Measurements from ENCODE around the gene TRAF2. TPM values are rescaled to one million over a fixed set of nuclear protein-coding genes. Genes with fewer than 3 reads are reported as not detected.
A peak's percentile ranks its signal among the peaks of the same experiment; 100 is the strongest.

Gene TRAF2
- total RNA-seq, 1 donor from 2014 or later: 4.7 TPM

DNA sequence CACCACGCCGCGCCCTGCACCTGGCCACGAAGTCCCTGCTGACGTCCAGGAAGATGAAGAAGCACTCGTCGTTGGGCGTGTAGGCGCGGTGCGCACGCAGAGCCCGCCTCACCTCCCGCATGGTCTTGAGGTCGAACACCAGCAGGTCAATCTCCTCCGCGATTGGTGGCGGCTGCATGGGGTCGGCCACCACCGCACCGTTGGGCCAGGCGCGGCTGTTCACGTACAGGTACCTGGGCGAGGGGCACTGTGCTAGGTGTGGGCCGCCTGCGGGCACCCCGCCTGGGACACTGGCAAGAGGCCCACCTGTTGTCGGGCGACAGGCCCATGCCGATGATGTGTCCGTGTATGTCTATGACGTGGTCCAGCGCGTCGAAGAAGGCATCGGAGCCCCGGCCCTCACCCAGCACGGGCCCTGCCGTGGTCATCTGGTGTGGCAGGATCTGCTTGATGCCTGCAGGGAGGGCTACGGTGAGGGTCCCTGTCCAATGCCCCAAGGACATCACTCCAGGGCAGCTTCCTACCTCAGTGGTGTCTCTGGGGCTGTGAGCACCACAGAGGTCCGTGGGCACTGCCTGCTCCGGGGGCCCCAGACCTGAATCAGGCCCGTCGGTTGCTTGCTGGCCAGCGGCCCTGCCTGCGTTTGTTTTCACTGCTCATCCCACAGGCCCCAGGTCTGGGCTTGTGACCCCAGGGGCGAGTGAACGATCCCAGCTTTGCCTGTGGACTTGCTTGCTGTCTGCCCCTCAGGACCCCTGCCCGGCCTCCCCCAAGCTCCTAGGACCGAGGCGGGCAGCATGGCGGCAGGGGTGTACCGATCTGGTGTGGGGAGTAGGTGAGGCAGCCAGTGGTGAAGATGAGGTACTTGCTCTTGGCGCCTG lies 55.2 kb downstream of the TRAF2 start:
- Histone ChIP-seq H3K4me3 (ENCODE audit: low read length in 3 of 3) (peak overlapping the region in 1 of 3 donors; percentile 90), H3K9me3 (ENCODE audit: control insufficient read depth in 3 of 3, low read length in 3 of 3) (peaks cover 0 to 2% (median 0%) of the 10 kb centered on the region in 3 donors), H3K27ac (ENCODE audit: low read depth, low read length) (peak overlapping the region; percentile 97), H3K9ac (ENCODE audit: low read depth in 1 of 3, low read length in 3 of 3) (peak overlapping the region in 1 of 3 donors; percentile 98), H3K27me3 (ENCODE audit: control insufficient read depth in 3 of 3, insufficient read depth in 3 of 3, low read length in 3 of 3) (no peaks in the 10 kb centered on the region), H3K4me1 (ENCODE audit: control insufficient read depth in 3 of 3, insufficient read depth in 3 of 3, low read length in 3 of 3) (peaks cover 35 to 62% (median 50%) of the 10 kb centered on the region in 3 donors), H3K36me3 (ENCODE audit: control insufficient read depth in 3 of 3, insufficient read depth in 3 of 3, low read length in 3 of 3) (peaks cover 25 to 32% (median 29%) of the 10 kb centered on the region in 3 donors)

DNA sequence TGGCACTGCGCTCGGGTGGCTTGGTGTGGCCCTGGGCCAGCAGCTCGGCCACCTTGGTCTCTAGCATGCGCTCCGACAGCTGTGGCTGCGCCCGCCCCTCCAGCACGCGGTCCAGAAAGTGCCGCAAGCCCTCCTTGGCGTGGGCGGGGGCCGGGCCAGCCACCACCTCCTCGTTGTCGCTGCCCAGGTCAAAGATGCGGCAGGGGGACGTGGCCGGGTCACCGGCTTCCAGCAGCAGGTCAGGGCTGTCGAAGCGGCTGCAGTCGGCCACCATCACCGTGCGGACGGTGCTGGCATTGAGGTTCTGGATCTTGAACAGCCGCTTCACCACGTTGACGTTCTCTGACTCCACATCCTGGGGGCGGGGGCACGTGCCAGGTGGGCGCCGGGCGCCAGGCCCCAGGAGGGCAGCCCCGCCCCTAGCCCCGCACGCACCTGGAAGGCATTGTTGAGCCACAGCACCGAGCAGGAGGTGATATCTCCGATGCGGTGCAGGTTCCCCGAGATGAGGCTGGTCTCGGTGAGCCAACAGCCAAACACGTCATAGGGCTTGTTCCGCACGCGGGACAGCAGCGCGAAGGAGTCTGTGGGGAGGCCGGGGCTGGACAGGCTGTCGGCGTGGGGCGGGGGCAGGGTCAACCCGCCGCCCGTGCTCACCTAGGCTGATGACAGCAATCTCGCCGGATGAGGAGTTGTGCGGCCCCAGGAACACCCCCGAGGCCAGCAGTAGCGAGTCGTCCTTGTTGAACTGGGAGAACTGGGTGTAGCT lies 56.0 kb downstream of the TRAF2 start:
- peaks cover 0 to 2% (median 0%) of the 10 kb centered on the region in 3 donors for H3K9me3 ChIP-seq (ENCODE audit: control insufficient read depth in 3 of 3, low read length in 3 of 3)
- H3K27me3 ChIP-seq (ENCODE audit: control insufficient read depth in 3 of 3, insufficient read depth in 3 of 3, low read length in 3 of 3): no peaks in the 10 kb centered on the region
- H3K27ac ChIP-seq (ENCODE audit: low read depth, low read length): peak overlapping the region; percentile 97
- H3K4me3 ChIP-seq (ENCODE audit: low read length in 3 of 3): peak overlapping the region in 2 of 3 donors; percentile 85 to 90
- peaks cover 37 to 71% (median 58%) of the 10 kb centered on the region in 3 donors for H3K4me1 ChIP-seq (ENCODE audit: control insufficient read depth in 3 of 3, insufficient read depth in 3 of 3, low read length in 3 of 3)
- H3K36me3 ChIP-seq (ENCODE audit: control insufficient read depth in 3 of 3, insufficient read depth in 3 of 3, low read length in 3 of 3): peaks cover 25 to 32% (median 29%) of the 10 kb centered on the region in 3 donors
- peak overlapping the region in 2 of 3 donors; percentile 93 to 98 for H3K9ac ChIP-seq (ENCODE audit: low read depth in 1 of 3, low read length in 3 of 3)

- Histone ChIP-seq H3K27ac (ENCODE audit: low read depth, low read length) (peak overlapping the region; percentile 97), H3K4me3 (ENCODE audit: low read length in 3 of 3) (peak overlapping the region in 2 of 3 donors; percentile 85 to 90), H3K4me1 (ENCODE audit: control insufficient read depth in 3 of 3, insufficient read depth in 3 of 3, low read length in 3 of 3) (peaks cover 42 to 71% (median 64%) of the 10 kb centered on the region in 3 donors), H3K36me3 (ENCODE audit: control insufficient read depth in 3 of 3, insufficient read depth in 3 of 3, low read length in 3 of 3) (peaks cover 25 to 32% (median 26%) of the 10 kb centered on the region in 3 donors), H3K9me3 (ENCODE audit: control insufficient read depth in 3 of 3, low read length in 3 of 3) (peaks cover 0 to 2% (median 0%) of the 10 kb centered on the region in 3 donors), H3K9ac (ENCODE audit: low read depth in 1 of 3, low read length in 3 of 3) (peak overlapping the region in 2 of 3 donors; percentile 93 to 98), H3K27me3 (ENCODE audit: control insufficient read depth in 3 of 3, insufficient read depth in 3 of 3, low read length in 3 of 3) (no peaks in the 10 kb centered on the region)
Observed at GRCh38 chr9:136942881-136943230, 56.5 kb downstream of the TRAF2 start.

GRCh38 chr9:136943291-136944211 lies 57.2 kb downstream of the TRAF2 start:
- Histone ChIP-seq H3K27ac (ENCODE audit: low read depth, low read length) (peak overlapping the region; percentile 97), H3K9ac (ENCODE audit: low read depth in 1 of 3, low read length in 3 of 3) (peak overlapping the region; percentile 88 to 98 (median 93)), H3K4me1 (ENCODE audit: control insufficient read depth in 3 of 3, insufficient read depth in 3 of 3, low read length in 3 of 3) (peaks cover 46 to 74% (median 68%) of the 10 kb centered on the region in 3 donors), H3K4me3 (ENCODE audit: low read length in 3 of 3) (peak overlapping the region; percentile 75 to 90 (median 85)), H3K36me3 (ENCODE audit: control insufficient read depth in 3 of 3, insufficient read depth in 3 of 3, low read length in 3 of 3) (peaks cover 25 to 32% (median 26%) of the 10 kb centered on the region in 3 donors), H3K9me3 (ENCODE audit: control insufficient read depth in 3 of 3, low read length in 3 of 3) (peaks cover 0 to 2% (median 0%) of the 10 kb centered on the region in 3 donors), H3K27me3 (ENCODE audit: control insufficient read depth in 3 of 3, insufficient read depth in 3 of 3, low read length in 3 of 3) (no peaks in the 10 kb centered on the region)

- Histone ChIP-seq H3K9ac (ENCODE audit: low read depth in 1 of 3, low read length in 3 of 3) (peak overlapping the region; percentile 88 to 98 (median 93)), H3K27ac (ENCODE audit: low read depth, low read length) (peak overlapping the region; percentile 97), H3K4me1 (ENCODE audit: control insufficient read depth in 3 of 3, insufficient read depth in 3 of 3, low read length in 3 of 3) (peaks cover 46 to 73% (median 68%) of the 10 kb centered on the region in 3 donors), H3K4me3 (ENCODE audit: low read length in 3 of 3) (peak overlapping the region; percentile 75 to 90 (median 85)), H3K9me3 (ENCODE audit: control insufficient read depth in 3 of 3, low read length in 3 of 3) (peaks cover 0 to 2% (median 0%) of the 10 kb centered on the region in 3 donors), H3K27me3 (ENCODE audit: control insufficient read depth in 3 of 3, insufficient read depth in 3 of 3, low read length in 3 of 3) (no peaks in the 10 kb centered on the region), H3K36me3 (ENCODE audit: control insufficient read depth in 3 of 3, insufficient read depth in 3 of 3, low read length in 3 of 3) (peaks cover 25 to 32% (median 26%) of the 10 kb centered on the region in 3 donors)
Observed at GRCh38 chr9:136944212-136944518, 57.8 kb downstream of the TRAF2 start.

GRCh38 chr9:136944519-136945332 lies 58.4 kb downstream of the TRAF2 start, which contains the start of the genes C8G and FBXW5:
Gene C8G, plus strand, starts transcription at chr9:136945243. Its CDS starts 78 bp downstream, at chr9:136945321.
Gene FBXW5, minus strand, starts transcription at chr9:136944738. Its CDS starts 655 bp downstream, at chr9:136944083.
- no peaks in the 10 kb centered on the region for H3K27me3 ChIP-seq (ENCODE audit: control insufficient read depth in 3 of 3, insufficient read depth in 3 of 3, low read length in 3 of 3)
- peaks cover 0 to 2% (median 0%) of the 10 kb centered on the region in 3 donors for H3K9me3 ChIP-seq (ENCODE audit: control insufficient read depth in 3 of 3, low read length in 3 of 3)
- peak within 1 kb of the TSS; percentile 75 to 90 (median 85) for H3K4me3 ChIP-seq (ENCODE audit: low read length in 3 of 3)
- peaks cover 42 to 71% (median 62%) of the 10 kb centered on the region in 3 donors for H3K4me1 ChIP-seq (ENCODE audit: control insufficient read depth in 3 of 3, insufficient read depth in 3 of 3, low read length in 3 of 3)
- peak within 1 kb of the TSS; percentile 88 to 98 (median 93) for H3K9ac ChIP-seq (ENCODE audit: low read depth in 1 of 3, low read length in 3 of 3)
- peak within 1 kb of the TSS; percentile 97 for H3K27ac ChIP-seq (ENCODE audit: low read depth, low read length)
- peaks cover 25 to 32% (median 26%) of the 10 kb centered on the region in 3 donors for H3K36me3 ChIP-seq (ENCODE audit: control insufficient read depth in 3 of 3, insufficient read depth in 3 of 3, low read length in 3 of 3)

DNA sequence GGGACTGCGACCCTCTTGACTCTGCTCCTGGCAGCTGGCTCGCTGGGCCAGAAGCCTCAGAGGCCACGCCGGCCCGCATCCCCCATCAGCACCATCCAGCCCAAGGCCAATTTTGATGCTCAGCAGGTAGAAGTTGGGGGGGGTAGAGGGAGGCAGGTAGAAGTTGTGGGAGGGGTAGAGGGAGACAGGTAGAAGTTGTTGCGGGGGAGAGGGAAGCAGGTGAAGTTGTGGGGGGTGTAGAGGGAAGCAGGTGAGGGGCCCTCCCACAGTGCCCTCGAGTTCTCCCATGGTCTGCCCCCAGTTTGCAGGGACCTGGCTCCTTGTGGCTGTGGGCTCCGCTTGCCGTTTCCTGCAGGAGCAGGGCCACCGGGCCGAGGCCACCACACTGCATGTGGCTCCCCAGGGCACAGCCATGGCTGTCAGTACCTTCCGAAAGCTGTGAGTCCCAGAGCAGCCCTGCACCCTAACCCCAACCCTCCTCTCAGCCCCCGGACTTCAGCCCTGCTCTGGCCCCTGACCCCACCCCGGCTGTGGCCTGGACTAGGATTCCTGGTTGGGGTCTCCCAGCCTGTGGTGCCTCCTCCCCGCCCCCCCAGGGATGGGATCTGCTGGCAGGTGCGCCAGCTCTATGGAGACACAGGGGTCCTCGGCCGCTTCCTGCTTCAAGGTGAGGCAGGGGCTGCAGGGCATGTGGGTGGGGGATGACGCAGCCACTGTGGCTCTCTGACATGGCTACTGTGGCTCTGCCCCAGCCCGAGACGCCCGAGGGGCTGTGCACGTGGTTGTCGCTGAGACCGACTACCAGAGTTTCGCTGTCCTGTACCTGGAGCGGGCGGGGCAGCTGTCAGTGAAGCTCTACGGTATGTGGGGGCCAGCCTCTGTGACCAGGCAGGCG lies 59.3 kb downstream of the TRAF2 start:
- peaks cover 38 to 69% (median 62%) of the 10 kb centered on the region in 3 donors for H3K4me1 ChIP-seq (ENCODE audit: control insufficient read depth in 3 of 3, insufficient read depth in 3 of 3, low read length in 3 of 3)
- no peak overlapping the region for H3K4me3 ChIP-seq (ENCODE audit: low read length in 3 of 3)
- peaks cover 0 to 2% (median 0%) of the 10 kb centered on the region in 3 donors for H3K9me3 ChIP-seq (ENCODE audit: control insufficient read depth in 3 of 3, low read length in 3 of 3)

More for the DNA sequence above, 59.3 kb downstream of the TRAF2 start:
- peak overlapping the region in 1 of 3 donors; percentile 40 for H3K9ac ChIP-seq (ENCODE audit: low read depth in 1 of 3, low read length in 3 of 3)
- peaks cover 21 to 28% (median 21%) of the 10 kb centered on the region in 3 donors for H3K36me3 ChIP-seq (ENCODE audit: control insufficient read depth in 3 of 3, insufficient read depth in 3 of 3, low read length in 3 of 3)
- no peaks in the 10 kb centered on the region for H3K27me3 ChIP-seq (ENCODE audit: control insufficient read depth in 3 of 3, insufficient read depth in 3 of 3, low read length in 3 of 3)
- no peak overlapping the region for H3K27ac ChIP-seq (ENCODE audit: low read depth, low read length)

Data from skeletal muscle tissue (tissue), 4 donors.